K562 (cell line): ENCODE data around the gene STUB1. TPM values are rescaled to one million over a fixed set of nuclear protein-coding genes. Genes with fewer than 3 reads are reported as not detected.

Experiments
- ATAC-seq: fragments of 200-7000 bp; cut with Tn5 transposase; 3 replicates; pipeline ENCODE4 v1.9.1; 2020; ENCODE audit warnings: moderate library complexity
- BruUV-seq: library from RNA; stranded (reverse); fragments of 400-500 nt; replicated peaks from 2 replicates; lab custom pipeline; 2021; lab: Mats Ljungman, UMichigan
- CTCF ChIA-PET: fragments of 300-600 bp; formaldehyde crosslinking; extraction: SDS; loops from one replicate; lab custom pipeline; 2021; ENCODE audit warnings: low intra/inter-chr PET ratio; lab: Yijun Ruan, JAX
- POLR2A ChIA-PET: fragments of 300-600, 350-650 bp; sonication (Branson Sonifier 250); formaldehyde crosslinking; extraction: SDS; loops from one replicate; lab custom pipeline; 2021; ENCODE audit warnings: antibody characterized with exemption, inconsistent platforms; lab: Yijun Ruan, JAX
- DNase-seq, 4 experiments: peaks; one replicate each; pipeline versions ENCODE4 v3.0.0 to v3.0.0-alpha.2; 2011 to 2018; ENCODE audit warnings: low spot score in 3 of 4, mixed read lengths in 3 of 4; ENCODE audit errors: extremely low read depth in 1 of 4
- FAIRE-seq: peaks from 2 replicates; lab custom pipeline; 2011; peaks lifted over from hg19 to GRCh38; lab: Jason Lieb, UNC
- H2AFZ ChIP-seq: 2 replicates; pipeline ENCODE4 v1.6.0; 2011; ENCODE audit warnings: low read depth, low read length, control low read depth, inconsistent platforms
- H3K27ac ChIP-seq: fragments of 200-600 bp; 3 replicates; pipeline ENCODE4 v1.8.0; 2011; ENCODE audit warnings: low read depth, mild to moderate bottlenecking, control low read depth, inconsistent platforms, low read length, moderate library complexity, mixed read lengths; ENCODE audit errors: extremely low read depth
- H3K27me3 ChIP-seq, 2 experiments: fragments of 300-600 bp in 1 of 2; 2 replicates in 1 of 2; 3 replicates in 1 of 2; pipeline versions ENCODE4 v1.6.0 to v1.8.0; 2011; ENCODE audit warnings: inconsistent platforms in 2 of 2, low read length in 2 of 2, mild to moderate bottlenecking in 1 of 2, mixed read lengths in 1 of 2, moderate library complexity in 1 of 2; ENCODE audit not compliant: control insufficient read depth in 2 of 2, insufficient read depth in 2 of 2
- H3K36me3 ChIP-seq: fragments of 300-600 bp; 3 replicates; pipeline ENCODE4 v1.8.0; 2011; ENCODE audit warnings: mild to moderate bottlenecking, low read length, inconsistent platforms; ENCODE audit not compliant: control insufficient read depth, insufficient read depth
- H3K4me1 ChIP-seq, 2 experiments: fragments of 200-600 bp in 1 of 2; replicated peaks in 1 of 2; 2 replicates in 1 of 2; 3 replicates in 1 of 2; pipeline versions ENCODE4 v1.5.1 to v1.8.0; 2011; ENCODE audit warnings: inconsistent platforms in 2 of 2, low read length in 2 of 2, mild to moderate bottlenecking in 1 of 2, mixed read lengths in 1 of 2, moderate library complexity in 1 of 2; ENCODE audit not compliant: control insufficient read depth in 2 of 2, insufficient read depth in 2 of 2
- H3K4me2 ChIP-seq: 2 replicates; pipeline ENCODE4 v1.6.1; 2011; ENCODE audit warnings: low read length, control low read depth, inconsistent platforms, mixed read lengths; ENCODE audit not compliant: insufficient read depth
- H3K4me3 ChIP-seq: fragments of 200-600 bp; sonication (generic), shearing (Covaris generic); 2 replicates; pipeline ENCODE4 v1.5.1; 2016; ENCODE audit warnings: control low read depth, inconsistent platforms
- H3K79me2 ChIP-seq: fragments of 200-600 bp; 3 replicates; pipeline ENCODE4 v1.8.0; 2011; ENCODE audit warnings: low read length, inconsistent platforms; ENCODE audit not compliant: control insufficient read depth, insufficient read depth
- H3K9ac ChIP-seq, 2 experiments: 2 replicates each; pipeline versions ENCODE4 v1.6.0 to v1.6.1; 2011; ENCODE audit warnings: low read depth in 2 of 2, low read length in 2 of 2, control low read depth in 1 of 2, inconsistent platforms in 1 of 2, mild to moderate bottlenecking in 1 of 2, mixed read lengths in 1 of 2; ENCODE audit not compliant: insufficient read depth in 1 of 2
- H3K9me1 ChIP-seq: one replicate; pipeline ENCODE4 v1.6.0; 2011; ENCODE audit warnings: inconsistent platforms, mild to moderate bottlenecking, low read length, moderate library complexity; ENCODE audit not compliant: control insufficient read depth, insufficient read depth
- H3K9me3 ChIP-seq: replicated peaks from 2 replicates; pipeline ENCODE4 v1.5.1; 2011; ENCODE audit warnings: low read depth, low read length, inconsistent platforms; ENCODE audit not compliant: control insufficient read depth, insufficient read depth
- H4K20me1 ChIP-seq: replicated peaks from 2 replicates; pipeline ENCODE4 v1.6.1; 2011; ENCODE audit warnings: low read length, inconsistent platforms, mixed read lengths; ENCODE audit not compliant: control insufficient read depth, insufficient read depth
- ELF4 ChIP-seq: fragments of 450-650 bp; formaldehyde crosslinking; IDR thresholded peaks from 2 replicates; pipeline ENCODE4 v1.4.0; 2022; ENCODE audit warnings: missing genetic modification characterization
- FOXJ2 ChIP-seq: fragments of 200-800 bp; sonication (Bioruptor generic); IDR thresholded peaks from 2 replicates; pipeline ENCODE4 v1.6.1; 2016; ENCODE audit warnings: missing genetic modification characterization, missing compliant biosample characterization
- HNRNPL ChIP-seq: fragments of 200-400 bp; formaldehyde crosslinking; IDR thresholded peaks from 2 replicates; pipeline ENCODE4 v1.6.1; 2017; ENCODE audit warnings: low read depth, mild to moderate bottlenecking, low read length
- MYBL2 ChIP-seq, 2 experiments: fragments of 450-650 bp in 1 of 2; sonication (generic) in 1 of 2; formaldehyde crosslinking in 1 of 2; IDR thresholded peaks; 2 replicates each; pipeline versions ENCODE4 v1.6.1 to v1.8.1; 2017 to 2022; ENCODE audit warnings: borderline replicate concordance in 1 of 2, inconsistent platforms in 1 of 2, low read depth in 1 of 2, mild to moderate bottlenecking in 1 of 2, missing genetic modification reagents in 1 of 2, moderate library complexity in 1 of 2
- SAFB2 ChIP-seq: fragments of 200-400 bp; formaldehyde crosslinking; IDR thresholded peaks from 2 replicates; pipeline ENCODE4 v1.6.1; 2018; ENCODE audit warnings: borderline replicate concordance, low read length, low read depth, moderate library complexity; ENCODE audit not compliant: severe bottlenecking
- SREBF1 ChIP-seq: fragments of 150-350 bp; IDR thresholded peaks from 2 replicates; pipeline ENCODE4 v1.6.1; 2014; ENCODE audit warnings: antibody characterized with exemption, low read depth, low read length, borderline replicate concordance
- STAT5A ChIP-seq: IDR thresholded peaks from 2 replicates; pipeline ENCODE4 v1.6.1; 2012; ENCODE audit warnings: low read length, inconsistent platforms, borderline replicate concordance
- TBL1XR1 ChIP-seq, 2 experiments: IDR thresholded peaks; 2 replicates each; pipeline ENCODE4 v1.6.1; 2012; ENCODE audit warnings: improper control_type of control experiment in 2 of 2, low read length in 2 of 2, mild to moderate bottlenecking in 1 of 2
- ZNF124 ChIP-seq: sonication (generic); formaldehyde crosslinking; IDR thresholded peaks from 2 replicates; pipeline ENCODE4 v1.8.1; 2022; ENCODE audit warnings: missing genetic modification reagents
- ZNF146 ChIP-seq: IDR thresholded peaks from one replicate; pipeline ENCODE4 v1.6.1; 2018; ENCODE audit warnings: missing compliant biosample characterization; ENCODE audit not compliant: unreplicated experiment
- ZNF282 ChIP-seq: sonication (generic); formaldehyde crosslinking; IDR thresholded peaks from 2 replicates; pipeline ENCODE4 v1.8.1; 2023; ENCODE audit warnings: missing genetic modification reagents
- ZNF311 ChIP-seq: fragments of 250-450 bp; sonication (Bioruptor Pico); IDR thresholded peaks from 2 replicates; pipeline ENCODE4 v1.4.0; 2020; ENCODE audit warnings: mild to moderate bottlenecking, moderate library complexity
- WGBS: fragments of 100-300 bp; shearing (Covaris generic); methylation state at CpG from one replicate; pipeline ENCODE4 v1.1.6; 2016; ENCODE audit warnings: low coverage, mixed read lengths; ENCODE audit not compliant: insufficient coverage; ENCODE audit errors: missing lambda C conversion rate; 5-methylcytosine and 5-hydroxymethylcytosine counted together
- in situ Hi-C: fragments of 300-500 bp; cut with MboI; formaldehyde crosslinking; loops from 4 replicates; pipeline ENCODE4 v1.15.0; 2018; ENCODE audit warnings: inconsistent platforms, mixed read lengths
- intact Hi-C: fragments of 100-400 bp; cut with micrococcal nuclease; formaldehyde crosslinking; loops from 2 replicates; pipeline ENCODE4 v1.14.2; 2022
- polyA plus RNA-seq, 8 experiments: library from polyadenylated mRNA; depleted of rRNA in 4 of 8; stranded (reverse) in 5 of 8; unstranded in 3 of 8; fragments of >200 nt; fragmentation: Nextera tagmentation in 2 of 8; fragmentation: Illumina TruSeq in 1 of 8; extraction: Ambion mirVana in 2 of 8; extraction: Trizol in 1 of 8; gene quantifications; 2 replicates each; pipeline versions ENCODE4 v1.2.1 to v1.2.3, GENCODE V29; 2011 to 2014; ENCODE audit warnings: inconsistent platforms in 1 of 8, missing spikeins in 1 of 8
- total RNA-seq, 7 experiments: library from RNA; depleted of rRNA in 6 of 7; stranded (reverse); fragments of >200 nt in 6 of 7; fragmentation: Illumina TruSeq in 2 of 7; extraction: Trizol in 2 of 7; gene quantifications; 2 replicates each; pipeline versions ENCODE4 v1.2.1 to v1.2.3, GENCODE V29; 2011 to 2021; ENCODE audit warnings: low replicate concordance in 1 of 7
- TF ChIP-seq, protein P1 (sequence below): fragments of 250-450 bp; sonication (Bioruptor Pico); IDR thresholded peaks from 2 replicates; pipeline ENCODE4 v1.9.0; 2021; ENCODE audit warnings: mild to moderate bottlenecking, inconsistent platforms
- TF ChIP-seq, protein P2 (sequence below): sonication (generic); formaldehyde crosslinking; IDR thresholded peaks from 2 replicates; pipeline ENCODE4 v1.9.0; 2022; ENCODE audit warnings: mild to moderate bottlenecking, missing genetic modification reagents
- TF ChIP-seq, protein P3 (sequence below): sonication (generic); formaldehyde crosslinking; IDR thresholded peaks from 2 replicates; pipeline ENCODE4 v1.8.1; 2022; ENCODE audit warnings: missing genetic modification reagents

The STUB1 gene
- total and polyA plus RNA-seq, 9 of the 15 experiments (the other 6 are each of a cell fraction or from before 2014, with no cell fraction given): 10.6 to 251 (median 152) TPM

DNA sequence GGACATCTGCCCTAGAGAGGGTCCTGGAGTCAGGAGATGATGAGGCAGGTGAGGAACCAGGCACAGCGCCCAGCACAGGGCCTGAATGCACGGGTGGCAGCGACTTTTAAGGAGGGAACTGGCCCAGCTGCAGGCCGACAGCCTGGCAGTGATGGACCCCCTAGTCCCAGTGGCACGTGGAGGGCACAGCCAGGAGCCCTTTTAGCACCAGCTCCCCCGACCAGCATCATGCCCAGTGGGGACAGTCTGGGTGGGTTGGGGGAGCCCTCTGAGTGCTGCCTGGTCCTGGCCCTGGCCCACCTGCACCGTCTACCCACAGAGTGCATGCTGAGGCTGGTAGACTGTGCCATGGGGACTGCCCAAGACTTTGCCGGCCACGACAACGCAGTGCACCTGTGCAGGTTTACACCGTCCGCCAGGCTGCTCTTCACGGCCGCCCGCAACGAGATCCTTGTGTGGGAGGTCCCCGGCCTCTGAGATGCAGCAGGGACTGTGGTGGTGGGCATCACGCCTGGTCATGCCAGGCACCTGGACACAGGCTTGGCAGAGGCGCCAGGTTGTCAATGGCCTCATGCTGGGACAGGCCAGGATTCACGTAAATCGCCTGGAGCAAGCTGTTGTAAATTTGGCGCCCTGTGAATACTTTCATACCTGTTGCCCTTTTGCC lies 13.0 kb upstream of the STUB1 start:
- DNase-seq: no peak
- 75% methylated on average over 21 of the region's 22 CpGs for WGBS
- ChIA-PET CTCF (interaction anchor here (1.5 kb wide), 1 partner anchor 31 kb away, joined by 7 read pairs; the partner anchor contains the start of gene METTL26), POLR2A (interaction anchor here (0.6 kb wide), 2 partner anchors 11 to 625 kb away, joined by 3 read pairs; no protein-coding TSS in a partner anchor)
- no peak for FAIRE-seq
- no peaks in the 10 kb centered on the region for H3K9me1 ChIP-seq
- peak overlapping the region; percentile 88 to 98 for H3K9ac ChIP-seq
- H3K4me3 ChIP-seq: no peak overlapping the region
- H4K20me1 ChIP-seq: no peaks in the 10 kb centered on the region
- peak overlapping the region; percentile 91 for H2AFZ ChIP-seq
- H3K36me3 ChIP-seq: peaks cover 34% of the 10 kb centered on the region
- no TSS peak for BruUV-seq
- in situ Hi-C loops: loop anchor here (5.0 kb wide), 1 partner anchor 90 kb away; no protein-coding TSS in a partner anchor
- peak overlapping the region; percentile 55 for H3K4me2 ChIP-seq
- ATAC-seq: no peak
- peaks cover 25% of the 10 kb centered on the region for H3K79me2 ChIP-seq
- no peaks in the 10 kb centered on the region for H3K9me3 ChIP-seq
- H3K27ac ChIP-seq: peak overlapping the region; percentile 60
- no peaks in the 10 kb centered on the region for H3K27me3 ChIP-seq
- peaks cover 11 to 91% of the 10 kb centered on the region in 2 experiments; a peak in 4 of 5 replicates for H3K4me1 ChIP-seq
- intact Hi-C loops: loop anchor here (5.0 to 10.0 kb wide), 2 partner anchors 90 to 272 kb away; partner anchors contain the start of gene NME4
- no peak for TF ChIP-seq TBL1XR1 (IDR thresholded peaks at IDR 0.05; ENCODE audit: low read length in 2 of 2)
- TF ChIP-seq, protein P1, sequence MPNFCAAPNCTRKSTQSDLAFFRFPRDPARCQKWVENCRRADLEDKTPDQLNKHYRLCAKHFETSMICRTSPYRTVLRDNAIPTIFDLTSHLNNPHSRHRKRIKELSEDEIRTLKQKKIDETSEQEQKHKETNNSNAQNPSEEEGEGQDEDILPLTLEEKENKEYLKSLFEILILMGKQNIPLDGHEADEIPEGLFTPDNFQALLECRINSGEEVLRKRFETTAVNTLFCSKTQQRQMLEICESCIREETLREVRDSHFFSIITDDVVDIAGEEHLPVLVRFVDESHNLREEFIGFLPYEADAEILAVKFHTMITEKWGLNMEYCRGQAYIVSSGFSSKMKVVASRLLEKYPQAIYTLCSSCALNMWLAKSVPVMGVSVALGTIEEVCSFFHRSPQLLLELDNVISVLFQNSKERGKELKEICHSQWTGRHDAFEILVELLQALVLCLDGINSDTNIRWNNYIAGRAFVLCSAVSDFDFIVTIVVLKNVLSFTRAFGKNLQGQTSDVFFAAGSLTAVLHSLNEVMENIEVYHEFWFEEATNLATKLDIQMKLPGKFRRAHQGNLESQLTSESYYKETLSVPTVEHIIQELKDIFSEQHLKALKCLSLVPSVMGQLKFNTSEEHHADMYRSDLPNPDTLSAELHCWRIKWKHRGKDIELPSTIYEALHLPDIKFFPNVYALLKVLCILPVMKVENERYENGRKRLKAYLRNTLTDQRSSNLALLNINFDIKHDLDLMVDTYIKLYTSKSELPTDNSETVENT (CRISPR knock-in tag): 0 out of 2 replicates have a peak, but pooled peaks have one; percentile 9
- TF ChIP-seq SREBF1: no peak
- TF ChIP-seq, protein P2, sequence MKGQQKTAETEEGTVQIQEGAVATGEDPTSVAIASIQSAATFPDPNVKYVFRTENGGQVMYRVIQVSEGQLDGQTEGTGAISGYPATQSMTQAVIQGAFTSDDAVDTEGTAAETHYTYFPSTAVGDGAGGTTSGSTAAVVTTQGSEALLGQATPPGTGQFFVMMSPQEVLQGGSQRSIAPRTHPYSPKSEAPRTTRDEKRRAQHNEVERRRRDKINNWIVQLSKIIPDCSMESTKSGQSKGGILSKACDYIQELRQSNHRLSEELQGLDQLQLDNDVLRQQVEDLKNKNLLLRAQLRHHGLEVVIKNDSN (CRISPR knock-in tag): peak; percentile 24
- TF ChIP-seq MYBL2 (IDR thresholded peaks at IDR 0.05; ENCODE audit: low read depth): no peak
- peak; percentile 44; the same call in 1 of the 2 replicates for TF ChIP-seq MYBL2 (CRISPR knock-in tag; IDR thresholded peaks at IDR 0.05; ENCODE audit: borderline replicate concordance)
- peak; percentile 67 for TF ChIP-seq ZNF282
- TF ChIP-seq SAFB2: no peak
- TF ChIP-seq ZNF146: no peak
- no peak for TF ChIP-seq STAT5A
- TF ChIP-seq ZNF124 (CRISPR knock-in tag): 0 out of 2 replicates have a peak, but pooled peaks have one; percentile 75
- no peak for TF ChIP-seq FOXJ2 (tag)
- no peak for TF ChIP-seq HNRNPL
- no peak for TF ChIP-seq ELF4
- TF ChIP-seq ZNF311 (CRISPR knock-in tag): no peak
- TF ChIP-seq, protein P3, sequence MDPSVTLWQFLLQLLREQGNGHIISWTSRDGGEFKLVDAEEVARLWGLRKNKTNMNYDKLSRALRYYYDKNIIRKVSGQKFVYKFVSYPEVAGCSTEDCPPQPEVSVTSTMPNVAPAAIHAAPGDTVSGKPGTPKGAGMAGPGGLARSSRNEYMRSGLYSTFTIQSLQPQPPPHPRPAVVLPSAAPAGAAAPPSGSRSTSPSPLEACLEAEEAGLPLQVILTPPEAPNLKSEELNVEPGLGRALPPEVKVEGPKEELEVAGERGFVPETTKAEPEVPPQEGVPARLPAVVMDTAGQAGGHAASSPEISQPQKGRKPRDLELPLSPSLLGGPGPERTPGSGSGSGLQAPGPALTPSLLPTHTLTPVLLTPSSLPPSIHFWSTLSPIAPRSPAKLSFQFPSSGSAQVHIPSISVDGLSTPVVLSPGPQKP: 0 out of 2 replicates have a peak, but pooled peaks have one; percentile 25
